GM18520 (cell line): ENCODE measurements around the gene ABCA3.

ENCODE experiments used
- ATAC-seq: cut with Tn5 transposase; IDR thresholded peaks from one replicate; pipeline ENCODE4 v1.9.1; 2021; ENCODE audit not compliant: unreplicated experiment

ABCA3 gene

GRCh38 chr16:2358811-2359210, 18.3 kb upstream of the ABCA3 start:
- ATAC-seq = no peak

- ATAC-seq = no peak
These were observed 16.8 kb upstream of the ABCA3 start for GRCh38 chr16:2357331-2357730.

GRCh38 chr16:2350500-2350899, 10.0 kb upstream of the ABCA3 start:
- no peak for ATAC-seq

- ATAC-seq = no peak
These were observed 2.7 kb upstream of the ABCA3 start for GRCh38 chr16:2343211-2343610.

GRCh38 chr16:2341456-2342447, 1.2 kb upstream of the ABCA3 start:
- ATAC-seq = no peak

- peak; percentile 16 for ATAC-seq
These were observed 725 bp downstream of the ABCA3 start for GRCh38 chr16:2339521-2340484.

- no peak for ATAC-seq
These were observed 2.9 kb downstream of the ABCA3 start for GRCh38 chr16:2337431-2338296.

- no peak for ATAC-seq
These were observed 5.1 kb downstream of the ABCA3 start for GRCh38 chr16:2335286-2335895.

- no peak for ATAC-seq
These were observed 6.7 kb downstream of the ABCA3 start for GRCh38 chr16:2333772-2334379.

GRCh38 chr16:2333231-2333630, 7.3 kb downstream of the ABCA3 start:
- no peak for ATAC-seq

- no peak for ATAC-seq
These were observed 8.6 kb downstream of the ABCA3 start for GRCh38 chr16:2331931-2332267.

GRCh38 chr16:2331199-2331930, 9.2 kb downstream of the ABCA3 start:
- ATAC-seq = no peak

GRCh38 chr16:2329532-2329931, 11.0 kb downstream of the ABCA3 start:
- no peak for ATAC-seq

GRCh38 chr16:2328428-2328827, 12.1 kb downstream of the ABCA3 start:
- no peak for ATAC-seq

GRCh38 chr16:2326191-2326590, 14.3 kb downstream of the ABCA3 start:
- ATAC-seq = no peak

GRCh38 chr16:2325791-2326190, 14.7 kb downstream of the ABCA3 start:
- ATAC-seq = no peak

- no peak for ATAC-seq
These were observed 15.3 kb downstream of the ABCA3 start for GRCh38 chr16:2325181-2325580.

- ATAC-seq = no peak
These were observed 16.1 kb downstream of the ABCA3 start for GRCh38 chr16:2324296-2324859.

- ATAC-seq = no peak
These were observed 16.8 kb downstream of the ABCA3 start for GRCh38 chr16:2323701-2324100.
